Sigmoid colon (tissue), 4 donors: Measurements from ENCODE around the gene CTDP1.

ENCODE experiments used
- EP300 ChIP-seq, 4 donors: sonication (generic); formaldehyde crosslinking; IDR thresholded peaks; one replicate each; pipeline ENCODE4 v1.6.1; 2017; ENCODE audit warnings: antibody characterized with exemption in 4 of 4
- POLR2A ChIP-seq, 2 donors: fragments of 450-650 bp; IDR thresholded peaks; one replicate each; pipeline ENCODE4 v1.6.1; 2016; ENCODE audit warnings: antibody characterized with exemption in 2 of 2, mild to moderate bottlenecking in 2 of 2, moderate library complexity in 2 of 2
- TF ChIP-seq, protein P1 (sequence below), 4 experiments: fragments of 450-650 bp in 3 of 4; fragments of 200-600 bp in 1 of 4; IDR thresholded peaks; one replicate each; pipeline ENCODE4 v1.5.1; 2016 to 2019; ENCODE audit warnings: antibody characterized with exemption in 4 of 4, mild to moderate bottlenecking in 3 of 4, moderate library complexity in 2 of 4

DNA sequence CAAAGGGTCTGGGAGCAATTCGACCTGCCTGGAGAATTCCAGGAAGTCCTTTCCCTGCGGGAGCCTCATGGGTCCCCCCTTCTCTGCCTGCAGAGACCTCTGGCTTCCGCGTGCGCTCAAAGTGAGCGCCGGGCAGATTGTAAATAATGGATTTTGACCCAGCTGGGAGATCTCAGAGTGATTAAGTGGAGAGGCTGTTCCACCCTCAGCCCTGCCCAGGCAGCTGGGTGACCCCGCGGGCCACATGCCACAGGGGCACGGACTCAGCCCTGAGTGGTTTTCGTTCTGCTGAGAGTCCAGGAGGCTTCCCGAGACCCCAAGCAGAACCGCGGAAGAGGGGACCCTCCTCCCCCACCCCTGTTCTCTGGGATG, 119.4 kb downstream of the CTDP1 start:
- TF ChIP-seq, protein P1, sequence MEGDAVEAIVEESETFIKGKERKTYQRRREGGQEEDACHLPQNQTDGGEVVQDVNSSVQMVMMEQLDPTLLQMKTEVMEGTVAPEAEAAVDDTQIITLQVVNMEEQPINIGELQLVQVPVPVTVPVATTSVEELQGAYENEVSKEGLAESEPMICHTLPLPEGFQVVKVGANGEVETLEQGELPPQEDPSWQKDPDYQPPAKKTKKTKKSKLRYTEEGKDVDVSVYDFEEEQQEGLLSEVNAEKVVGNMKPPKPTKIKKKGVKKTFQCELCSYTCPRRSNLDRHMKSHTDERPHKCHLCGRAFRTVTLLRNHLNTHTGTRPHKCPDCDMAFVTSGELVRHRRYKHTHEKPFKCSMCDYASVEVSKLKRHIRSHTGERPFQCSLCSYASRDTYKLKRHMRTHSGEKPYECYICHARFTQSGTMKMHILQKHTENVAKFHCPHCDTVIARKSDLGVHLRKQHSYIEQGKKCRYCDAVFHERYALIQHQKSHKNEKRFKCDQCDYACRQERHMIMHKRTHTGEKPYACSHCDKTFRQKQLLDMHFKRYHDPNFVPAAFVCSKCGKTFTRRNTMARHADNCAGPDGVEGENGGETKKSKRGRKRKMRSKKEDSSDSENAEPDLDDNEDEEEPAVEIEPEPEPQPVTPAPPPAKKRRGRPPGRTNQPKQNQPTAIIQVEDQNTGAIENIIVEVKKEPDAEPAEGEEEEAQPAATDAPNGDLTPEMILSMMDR (IDR thresholded peaks at IDR 0.05): no peak
- TF ChIP-seq POLR2A (IDR thresholded peaks at IDR 0.05): no peak
- TF ChIP-seq EP300 (IDR thresholded peaks at IDR 0.05): no peak
